ENCODE data around the gene MOB1B. TPM values are rescaled to one million over a fixed set of nuclear protein-coding genes. Genes with fewer than 3 reads are reported as not detected.

Gene MOB1B
- total and polyA plus RNA-seq, 10 of the 15 experiments (the other 5 are each of a cell fraction or from before 2014, with no cell fraction given), result 1.9 to 11.4 (median 6.1) TPM

GRCh38 chr4:70914631-70915030 is 12.5 kb downstream of the MOB1B start:
- H2AFZ ChIP-seq (ENCODE audit: control insufficient read depth, low read depth, low read length), result no peak overlapping the region
- no TSS peak for BruUV-seq (replicated peaks)
- no peaks in the 10 kb centered on the region; the same call in 1 of the 3 replicates for H3K9me3 ChIP-seq (replicated peaks; ENCODE audit: control insufficient read depth, insufficient read depth, low read length)
- CTCF ChIA-PET, result interaction anchor here (0.6 kb wide), 1 partner anchor 152 kb away, joined by 4 read pairs; no protein-coding TSS in a partner anchor
- no peak overlapping the region for H3K4me3 ChIP-seq
- POLR2A ChIA-PET, result interaction anchor here (1.3 kb wide), 1 partner anchor 13 kb away, joined by 3 read pairs; no protein-coding TSS in a partner anchor
- RAD21 ChIA-PET (ENCODE audit: unreplicated experiment), result interaction anchor here (0.8 to 2.1 kb wide), 2 partner anchors 82 to 159 kb away, joined by 4 read pairs; no protein-coding TSS in a partner anchor
- in situ Hi-C loops (cut with MboI), result no loop called here
- H3K9ac ChIP-seq (ENCODE audit: control insufficient read depth, insufficient read depth, low read length), result no peak overlapping the region
- H3K4me2 ChIP-seq (ENCODE audit: control insufficient read depth, insufficient read depth), result 0 out of 2 replicates have a peak overlapping the region, but pooled peaks have one; percentile 1
- H3K36me3 ChIP-seq (ENCODE audit: control insufficient read depth in 2 of 2, insufficient read depth in 2 of 2, low read length in 1 of 2), result 0 out of 4 replicates have a peak, but pooled peaks cover 0 to 2% of the 10 kb centered on the region in 2 experiments
- SMC1A ChIA-PET (ENCODE audit: uncharacterized antibody, unreplicated experiment), result interaction anchor here (1.1 kb wide), 1 partner anchor 9 kb away, joined by 3 read pairs; no protein-coding TSS in a partner anchor
- no peak overlapping the region for H3K27ac ChIP-seq (ENCODE audit: control insufficient read depth, insufficient read depth)
- H3K27me3 ChIP-seq (replicated peaks in 1 of 2; ENCODE audit: control insufficient read depth in 2 of 2, insufficient read depth in 2 of 2, low read length in 1 of 2), result no peaks in the 10 kb centered on the region
- no peak for DNase-seq (ENCODE audit: low read depth, low spot score)
- intact Hi-C loops (cut with micrococcal nuclease; ENCODE audit: unreplicated experiment), result no loop called here
- no peak for TF ChIP-seq RAD21 (IDR thresholded peaks at IDR 0.05; ENCODE audit: insufficient read depth, low read depth, low read length)
- TF ChIP-seq SPI1 (IDR thresholded peaks at IDR 0.05; ENCODE audit: borderline replicate concordance, insufficient read depth, low read depth, low read length), result no peak
- no peak for TF ChIP-seq CBFB (IDR thresholded peaks at IDR 0.05; ENCODE audit: low read depth)
- no peak for TF ChIP-seq YY1 (IDR thresholded peaks at IDR 0.05; ENCODE audit: low read depth, low read length)
- no peak for TF ChIP-seq CHD4 (IDR thresholded peaks at IDR 0.05)
- TF ChIP-seq IKZF1 (conservative IDR thresholded peaks at IDR 0.05), result no peak
- TF ChIP-seq HSF1 (IDR thresholded peaks at IDR 0.05; ENCODE audit: low read depth, low read length), result no peak
- TF ChIP-seq ATF3 (IDR thresholded peaks at IDR 0.05; ENCODE audit: borderline replicate concordance, extremely low read depth, low read depth, low read length), result no peak
- no peak for TF ChIP-seq USF1 (IDR thresholded peaks at IDR 0.05; ENCODE audit: borderline replicate concordance, extremely low read length, insufficient read depth, low read depth, low read length)
- no peak for TF ChIP-seq E4F1 (IDR thresholded peaks at IDR 0.05; ENCODE audit: borderline replicate concordance, partially characterized antibody)
- TF ChIP-seq SMARCA5 (IDR thresholded peaks at IDR 0.05), result no peak
- no peak for TF ChIP-seq RUNX3 (IDR thresholded peaks at IDR 0.05; ENCODE audit: low read length)
- no peak for TF ChIP-seq RBBP5 (conservative IDR thresholded peaks at IDR 0.05)
- TF ChIP-seq PKNOX1 (IDR thresholded peaks at IDR 0.05), result no peak
- TF ChIP-seq KAT2A (conservative IDR thresholded peaks at IDR 0.05; ENCODE audit: control insufficient read depth, low read depth, low read length), result no peak
- TF ChIP-seq ZNF24 (IDR thresholded peaks at IDR 0.05), result no peak
- TF ChIP-seq MEF2B (IDR thresholded peaks at IDR 0.05; ENCODE audit: partially characterized antibody, poor library complexity, severe bottlenecking), result no peak
- TF ChIP-seq NFXL1 (IDR thresholded peaks at IDR 0.05; ENCODE audit: borderline replicate concordance), result no peak
- 97% methylated on average over 2 of the region's 2 CpGs for WGBS (ENCODE audit: insufficient coverage, insufficient replicate concordance, low lambda C conversion rate, missing lambda C conversion rate)
- peak; percentile 33; the same call in 1 of the 3 replicates for ATAC-seq
- FAIRE-seq, result no peak
- peaks cover 4% of the 10 kb centered on the region; the same call in 1 of the 2 replicates for H3K4me1 ChIP-seq (ENCODE audit: control insufficient read depth, insufficient read depth, low read length)
- peaks cover 2% of the 10 kb centered on the region; the same call in 1 of the 2 replicates for H3K79me2 ChIP-seq (ENCODE audit: control insufficient read depth, insufficient read depth, low read length)
- H4K20me1 ChIP-seq (ENCODE audit: control insufficient read depth, insufficient read depth), result no peaks in the 10 kb centered on the region
